COLO668 (cell line): ENCODE data around the gene CAMTA1.

Experiments used
- DNase-seq: peaks from one replicate; lab custom pipeline; 2025; ENCODE audit not compliant: unreplicated experiment; lab: John Stamatoyannopoulos, UW

The CAMTA1 gene

GRCh38 chr1:6871300-6871972 is 86.2 kb downstream of the CAMTA1 start:
- no peak for DNase-seq

DNA sequence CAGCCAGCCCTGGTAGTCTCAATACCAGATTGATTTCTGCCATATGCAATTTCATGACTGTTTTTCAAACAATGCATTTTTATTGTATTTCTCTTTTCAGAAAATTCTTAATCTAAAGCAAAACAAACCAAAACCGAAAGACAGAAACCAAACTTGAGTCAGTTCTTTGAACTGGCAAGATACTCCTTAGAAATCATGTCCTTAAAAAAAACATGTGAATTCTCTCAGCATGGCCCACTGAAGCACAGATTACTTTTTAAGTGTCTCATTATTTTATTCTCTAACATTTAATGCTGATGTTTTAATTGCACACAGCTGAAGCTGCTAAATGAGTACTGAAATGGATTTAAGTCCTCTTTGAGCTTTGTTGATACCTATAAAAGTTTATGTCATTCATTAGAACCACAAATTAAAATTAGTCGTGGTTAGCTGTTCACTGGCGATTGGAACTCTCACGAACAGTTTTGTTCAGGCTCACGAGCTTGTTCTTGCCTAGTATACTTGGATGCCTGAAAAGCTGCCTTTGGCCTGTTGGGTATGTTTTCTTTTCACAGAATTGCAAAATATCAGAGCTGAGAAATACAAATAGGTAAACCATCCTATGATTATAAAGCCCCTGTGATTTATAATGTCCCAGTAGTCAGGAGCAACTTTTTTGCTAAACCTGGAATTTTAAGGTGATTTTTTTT is 87.5 kb downstream of the CAMTA1 start:
- DNase-seq, result no peak

- DNase-seq, result no peak
These were observed 88.2 kb downstream of the CAMTA1 start for GRCh38 chr1:6873298-6874015.

GRCh38 chr1:6874298-6874697 is 89.0 kb downstream of the CAMTA1 start:
- DNase-seq, result no peak

DNA sequence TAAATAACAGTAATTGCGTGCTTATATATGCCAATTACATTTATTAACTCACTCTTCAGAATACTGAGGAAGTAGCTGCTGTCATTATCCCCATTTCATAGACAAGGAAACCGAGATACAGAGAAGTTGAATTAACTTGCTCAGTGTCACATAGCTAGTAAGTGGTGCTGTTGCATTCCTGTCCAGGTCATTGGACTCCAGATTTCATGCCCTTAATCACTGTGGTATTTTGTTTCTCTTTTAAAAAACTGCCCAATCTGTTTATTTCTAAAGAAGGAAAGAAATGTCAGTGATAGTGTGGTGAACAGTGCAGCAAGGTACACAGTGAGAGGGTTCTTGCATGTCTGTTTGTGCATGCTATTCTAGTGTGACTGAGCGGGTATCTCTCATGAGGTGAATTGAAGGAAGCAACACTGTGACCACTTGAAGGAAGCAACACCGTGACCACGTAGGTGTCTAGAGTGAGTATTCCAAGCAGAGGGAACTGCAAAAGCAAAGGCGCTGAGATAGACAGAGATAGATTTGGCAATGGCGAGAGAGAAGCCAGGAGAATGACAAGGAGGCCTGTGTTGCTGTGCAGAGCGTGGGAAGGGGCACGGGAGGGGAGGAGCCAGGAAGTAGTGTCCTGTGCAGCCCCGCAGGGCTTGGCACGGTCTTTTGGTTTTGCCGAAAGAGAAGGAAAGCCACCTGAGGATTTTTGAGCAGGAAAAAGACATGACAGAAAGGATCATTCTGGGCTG is 95.9 kb downstream of the CAMTA1 start:
- DNase-seq, result no peak

GRCh38 chr1:6882414-6882813 is 97.2 kb downstream of the CAMTA1 start:
- no peak for DNase-seq

DNA sequence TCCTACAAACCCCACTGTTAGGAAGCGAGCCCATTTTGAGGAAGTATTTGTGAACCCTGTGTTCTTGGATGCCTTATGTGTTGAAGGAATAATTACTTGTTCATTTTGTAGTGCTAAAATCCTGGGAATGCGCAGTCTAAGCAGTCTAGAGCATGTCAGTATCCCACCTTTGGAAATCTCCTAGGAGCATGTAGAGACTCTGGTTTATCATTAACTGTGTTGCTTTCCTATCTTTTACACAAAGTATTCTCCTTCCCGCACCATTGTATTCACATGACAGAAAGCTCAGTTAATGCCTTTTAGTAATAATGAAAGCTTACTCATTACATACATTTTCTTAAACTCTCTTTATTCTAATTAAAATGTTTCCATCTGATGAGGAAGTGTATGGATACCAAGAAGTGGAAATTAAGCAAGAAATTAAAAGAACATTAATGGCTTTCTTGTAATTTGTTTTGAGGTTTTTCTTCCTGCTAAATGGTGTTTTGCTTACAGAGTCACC is 99.4 kb downstream of the CAMTA1 start:
- no peak for DNase-seq

DNA sequence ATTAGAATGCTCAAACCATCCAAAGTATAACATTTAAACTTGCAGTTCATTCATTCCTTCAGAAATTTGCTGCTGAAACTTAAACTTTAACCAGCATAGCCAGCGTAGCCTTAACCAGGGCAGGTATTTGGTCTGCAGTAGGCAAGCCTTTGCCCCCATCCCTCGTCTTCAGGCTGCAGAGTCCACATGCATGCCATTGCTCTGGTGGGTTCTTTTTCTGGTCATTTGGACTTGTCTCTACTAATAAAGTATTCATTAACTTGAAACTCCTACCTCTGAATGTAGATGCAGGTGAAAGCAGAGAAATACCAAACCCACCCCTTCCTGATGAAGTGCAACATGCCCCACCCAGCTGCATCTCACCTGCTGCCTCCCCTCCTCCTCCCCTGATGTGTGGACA is 100.2 kb downstream of the CAMTA1 start:
- DNase-seq, result no peak

- no peak for DNase-seq
These were observed 101.3 kb downstream of the CAMTA1 start for GRCh38 chr1:6886523-6886922.

- DNase-seq, result no peak
These were observed 103.0 kb downstream of the CAMTA1 start for GRCh38 chr1:6888268-6888667.

DNA sequence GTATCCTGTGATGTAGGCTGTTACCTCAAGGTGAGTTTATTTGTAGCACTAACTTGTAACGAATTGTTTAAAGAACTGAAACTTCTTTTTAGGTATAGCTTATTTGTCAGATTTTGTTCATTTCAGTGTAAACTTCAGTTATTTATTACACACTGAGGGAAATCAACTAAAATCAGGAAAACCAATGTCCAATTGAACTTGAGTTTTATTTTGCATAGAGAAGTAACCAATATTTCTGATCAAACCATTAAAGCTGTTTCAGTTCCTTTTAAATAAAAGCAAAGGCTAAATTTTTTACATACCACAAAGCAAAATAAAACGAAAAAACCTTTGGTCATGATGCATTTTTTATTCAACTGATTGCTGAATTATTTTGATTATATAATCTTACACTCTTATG is 103.6 kb downstream of the CAMTA1 start:
- DNase-seq, result no peak

GRCh38 chr1:6889875-6890480 is 104.7 kb downstream of the CAMTA1 start:
- DNase-seq, result peak; percentile 61

DNA sequence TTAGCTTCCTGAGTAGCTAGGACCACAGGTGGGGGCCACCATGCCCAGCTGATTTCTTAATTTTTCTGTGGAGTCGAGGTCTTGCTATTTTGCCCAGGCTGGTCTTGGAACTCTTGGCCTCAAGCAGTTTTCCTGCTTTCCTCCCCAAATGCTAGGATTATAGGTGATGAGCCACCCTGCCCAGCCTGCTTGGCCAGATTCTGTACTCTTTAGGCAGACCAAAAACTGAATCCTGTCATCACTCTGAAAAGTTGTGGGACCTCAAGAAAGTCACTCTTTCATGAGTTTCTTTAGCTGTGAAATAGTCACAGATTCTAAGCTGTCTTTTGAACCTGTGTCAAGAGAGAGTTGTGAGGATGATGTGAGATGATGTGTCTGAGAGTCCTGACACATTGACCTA is 105.4 kb downstream of the CAMTA1 start:
- DNase-seq, result no peak

- DNase-seq, result no peak
These were observed 106.7 kb downstream of the CAMTA1 start for GRCh38 chr1:6891781-6892579.

DNA sequence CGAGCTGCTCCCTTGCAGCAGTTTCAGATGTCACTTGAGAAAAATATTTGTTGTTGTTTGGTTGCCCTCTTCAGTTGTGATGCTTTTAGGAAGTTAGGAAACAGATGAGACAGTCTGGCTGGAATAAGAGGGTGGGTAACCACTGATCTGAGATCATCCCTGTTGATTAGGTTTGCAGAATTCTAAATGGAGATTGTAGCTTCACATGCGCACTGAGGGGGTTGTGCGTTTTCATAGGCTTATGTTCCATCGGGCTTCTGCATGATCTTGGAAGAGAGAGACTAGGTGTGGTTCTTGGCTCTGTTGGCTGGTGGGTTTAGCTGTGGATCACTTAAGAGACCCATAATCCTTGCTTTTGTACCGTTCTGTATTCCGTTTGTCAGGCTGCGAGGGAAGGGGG is 108.1 kb downstream of the CAMTA1 start:
- no peak for DNase-seq

DNA sequence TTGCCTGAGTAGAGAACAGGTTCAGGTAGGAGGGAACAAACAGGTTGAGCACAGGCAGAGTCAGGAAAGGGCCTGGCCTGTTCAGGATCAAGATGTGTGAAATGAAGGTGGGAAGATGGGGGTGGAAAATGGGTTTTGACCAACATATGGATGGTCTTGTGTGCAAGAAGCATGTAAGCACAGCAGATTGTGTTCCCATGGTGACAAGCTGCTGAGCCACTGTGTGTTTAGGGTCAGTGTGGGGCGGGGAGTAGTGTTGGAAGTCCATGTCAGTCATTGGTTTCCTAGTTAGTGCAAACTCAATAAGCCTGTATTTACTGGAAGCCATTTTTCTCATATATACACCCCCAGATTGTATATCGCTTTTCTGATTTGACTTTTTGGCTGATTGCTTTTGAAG is 111.9 kb downstream of the CAMTA1 start:
- DNase-seq, result no peak

DNA sequence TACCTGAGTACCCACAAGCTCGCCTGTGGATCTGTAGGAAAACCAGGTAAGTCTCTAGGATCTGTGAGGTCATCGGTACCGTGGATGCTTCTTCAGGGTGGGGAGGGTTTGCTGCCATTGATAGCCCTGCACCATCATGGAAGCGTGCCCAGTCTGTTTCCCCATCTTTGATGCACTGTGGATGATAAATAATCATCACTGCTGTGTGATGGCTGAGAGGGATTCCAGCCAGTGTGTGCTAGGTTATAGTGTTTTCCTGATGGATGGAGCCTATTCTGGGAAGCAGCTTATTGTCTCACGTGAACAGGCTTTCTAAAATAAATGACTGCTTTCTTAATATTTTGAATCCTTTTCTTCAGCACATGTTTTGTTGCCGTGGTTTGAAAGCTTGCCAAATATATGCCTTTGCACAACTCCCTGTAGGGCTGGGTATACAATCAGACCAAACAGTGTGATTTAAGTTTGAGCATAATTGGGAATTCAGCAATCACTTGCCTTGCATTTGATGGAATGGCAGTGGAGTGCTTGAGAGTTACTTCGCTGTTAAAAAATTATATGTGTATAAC is 113.8 kb downstream of the CAMTA1 start:
- DNase-seq, result no peak

- no peak for DNase-seq
These were observed 114.4 kb downstream of the CAMTA1 start for GRCh38 chr1:6899621-6900020.

GRCh38 chr1:6902153-6902552 is 116.9 kb downstream of the CAMTA1 start:
- DNase-seq, result no peak
